ENCODE measurements around the gene KRTAP2-4.
"Not testable (repeated sequence)": the region's sequence is repeated elsewhere in the genome, so short reads cannot be mapped to it uniquely, and the experiment has no call there.

DNA sequence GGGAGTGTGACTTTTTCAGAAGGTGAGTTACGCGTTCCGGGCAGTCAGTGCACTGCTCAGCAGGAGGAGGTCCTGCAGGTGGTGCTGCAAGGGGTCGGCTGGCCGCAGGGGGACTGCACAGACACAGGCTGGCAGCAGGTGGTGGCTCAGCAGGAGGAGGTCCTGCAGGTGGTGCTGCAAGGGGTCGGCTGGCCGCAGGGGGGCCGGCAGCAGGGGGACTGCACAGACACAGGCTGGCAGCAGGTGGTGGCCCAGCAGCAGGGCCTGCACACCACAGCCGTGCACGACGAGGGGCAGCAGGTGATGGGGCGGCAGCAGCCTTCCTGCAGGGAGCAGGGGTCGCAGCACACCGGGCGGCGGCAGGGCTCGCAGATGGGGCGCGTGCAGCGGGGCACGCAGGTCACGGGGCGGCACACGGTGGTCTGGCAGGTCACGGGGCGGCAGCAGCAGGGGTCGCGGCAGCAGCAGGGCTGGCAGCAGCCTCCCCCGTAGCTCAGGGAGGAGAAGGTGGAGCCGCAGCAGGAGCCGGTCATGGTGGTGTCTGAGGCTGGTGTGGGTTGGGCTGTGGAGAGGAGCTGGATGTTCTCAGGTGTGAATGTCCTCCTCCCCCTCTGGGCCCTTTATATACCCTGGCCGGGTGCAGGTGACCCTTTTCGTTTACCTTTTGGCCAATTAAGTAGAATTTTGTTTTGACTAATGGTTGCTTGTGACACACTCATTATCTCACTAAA, 18.8 kb downstream of the KRTAP2-4 start, which contains the start of gene KRTAP2-1:
- not testable (repeated sequence) for TF ChIP-seq POLR2A (IDR thresholded peaks at IDR 0.05; ENCODE audit: low read length); GATA1 (IDR thresholded peaks at IDR 0.05; ENCODE audit: low read depth, low read length)

Data from erythroblast (primary cell).